Measurements from ENCODE around the gene SMCHD1. TPM values are rescaled to one million over a fixed set of nuclear protein-coding genes. Genes with fewer than 3 reads are reported as not detected.

SMCHD1 gene
- total RNA-seq, 1 experiment from 2014 or later = 57.4 TPM

DNA sequence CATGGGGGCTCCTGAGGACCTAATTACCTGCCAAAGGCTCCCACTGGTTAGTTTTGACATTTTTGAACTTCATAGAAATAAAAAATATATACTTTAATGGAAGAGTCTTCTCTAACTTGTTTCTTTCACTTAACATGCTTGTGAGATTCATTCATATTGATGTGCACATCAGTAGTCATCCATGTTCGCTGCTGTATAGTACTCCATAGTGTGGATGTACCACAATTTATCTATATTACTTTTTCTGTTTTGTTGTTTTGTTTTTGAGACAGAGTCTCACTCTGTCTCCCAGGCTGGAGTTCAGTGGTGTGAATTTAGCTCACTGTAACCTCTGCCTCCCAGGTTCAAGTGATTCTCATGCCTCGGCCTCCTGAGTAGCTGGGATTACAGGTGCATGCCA is 168.4 kb downstream of the SMCHD1 start:
- intact Hi-C loops (cut with micrococcal nuclease; ENCODE audit: unreplicated experiment) = no loop called here
- Histone ChIP-seq H3K36me3 (ENCODE audit: control insufficient read depth, insufficient read depth, low read length) (no peaks in the 10 kb centered on the region), H3K27me3 (replicated peaks; ENCODE audit: control insufficient read depth, insufficient read depth, low read length) (no peaks in the 10 kb centered on the region), H3K4me3 (ENCODE audit: low read depth, low read length) (no peak overlapping the region), H3K4me1 (peaks cover 20% of the 10 kb centered on the region), H3K9me3 (peaks cover 12% of the 10 kb centered on the region)
- no TSS peak for BruUV-seq (replicated peaks)
- TF ChIP-seq, protein P1, sequence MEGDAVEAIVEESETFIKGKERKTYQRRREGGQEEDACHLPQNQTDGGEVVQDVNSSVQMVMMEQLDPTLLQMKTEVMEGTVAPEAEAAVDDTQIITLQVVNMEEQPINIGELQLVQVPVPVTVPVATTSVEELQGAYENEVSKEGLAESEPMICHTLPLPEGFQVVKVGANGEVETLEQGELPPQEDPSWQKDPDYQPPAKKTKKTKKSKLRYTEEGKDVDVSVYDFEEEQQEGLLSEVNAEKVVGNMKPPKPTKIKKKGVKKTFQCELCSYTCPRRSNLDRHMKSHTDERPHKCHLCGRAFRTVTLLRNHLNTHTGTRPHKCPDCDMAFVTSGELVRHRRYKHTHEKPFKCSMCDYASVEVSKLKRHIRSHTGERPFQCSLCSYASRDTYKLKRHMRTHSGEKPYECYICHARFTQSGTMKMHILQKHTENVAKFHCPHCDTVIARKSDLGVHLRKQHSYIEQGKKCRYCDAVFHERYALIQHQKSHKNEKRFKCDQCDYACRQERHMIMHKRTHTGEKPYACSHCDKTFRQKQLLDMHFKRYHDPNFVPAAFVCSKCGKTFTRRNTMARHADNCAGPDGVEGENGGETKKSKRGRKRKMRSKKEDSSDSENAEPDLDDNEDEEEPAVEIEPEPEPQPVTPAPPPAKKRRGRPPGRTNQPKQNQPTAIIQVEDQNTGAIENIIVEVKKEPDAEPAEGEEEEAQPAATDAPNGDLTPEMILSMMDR (IDR thresholded peaks at IDR 0.05; ENCODE audit: insufficient read depth in 1 of 2, low read depth in 1 of 2, low read length in 1 of 2, severe bottlenecking in 1 of 2, unreplicated experiment in 1 of 2) = no peak
- no peak overlapping the region for H3K27ac Mint-ChIP-seq (ENCODE audit: unreplicated experiment)
- peaks cover 15% of the 10 kb centered on the region for H3K36me3 Mint-ChIP-seq (ENCODE audit: insufficient read depth, unreplicated experiment)
- DNase-seq = no peak
- H3K27me3 Mint-ChIP-seq (ENCODE audit: insufficient read depth, unreplicated experiment) = no peaks in the 10 kb centered on the region
- peaks cover 20% of the 10 kb centered on the region for H3K4me1 Mint-ChIP-seq (ENCODE audit: low read depth, unreplicated experiment)
- POLR2A ChIA-PET = no interaction called here
- H3K4me3 Mint-ChIP-seq (ENCODE audit: unreplicated experiment) = no peak overlapping the region
- H3K9me3 Mint-ChIP-seq (ENCODE audit: unreplicated experiment) = peaks cover 11% of the 10 kb centered on the region
- CTCF ChIA-PET = no interaction called here

DNA sequence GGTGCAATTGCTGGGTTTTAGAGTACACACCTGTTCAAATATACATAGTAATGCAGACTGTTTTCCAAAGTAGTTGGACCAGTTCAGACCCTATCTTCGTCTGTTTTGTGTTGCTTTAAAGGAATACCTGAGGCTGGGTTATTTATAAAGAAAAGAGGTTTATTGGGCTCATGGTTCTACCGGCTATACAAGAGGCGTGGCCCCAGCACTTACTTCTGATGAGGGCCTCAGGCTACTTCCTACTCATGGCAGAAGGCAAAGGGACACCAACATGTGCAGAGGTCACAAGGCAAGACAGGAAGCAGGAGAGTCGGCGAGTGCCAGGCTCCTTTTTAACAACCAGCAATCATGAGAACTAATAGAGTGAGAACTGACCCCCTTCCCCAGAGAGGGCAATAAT is 169.3 kb downstream of the SMCHD1 start:
- peaks cover 12% of the 10 kb centered on the region for H3K9me3 ChIP-seq
- H3K36me3 ChIP-seq (ENCODE audit: control insufficient read depth, insufficient read depth, low read length) = no peaks in the 10 kb centered on the region
- POLR2A ChIA-PET = no interaction called here
- CTCF ChIA-PET = no interaction called here
- H3K27me3 ChIP-seq (replicated peaks; ENCODE audit: control insufficient read depth, insufficient read depth, low read length) = no peaks in the 10 kb centered on the region
- BruUV-seq (replicated peaks) = no TSS peak
- H3K4me3 ChIP-seq (ENCODE audit: low read depth, low read length) = no peak overlapping the region
- peaks cover 15% of the 10 kb centered on the region for H3K36me3 Mint-ChIP-seq (ENCODE audit: insufficient read depth, unreplicated experiment)
- DNase-seq = peak; percentile 48 to 51
- H3K4me1 ChIP-seq = peaks cover 20% of the 10 kb centered on the region
- no peaks in the 10 kb centered on the region for H3K27me3 Mint-ChIP-seq (ENCODE audit: insufficient read depth, unreplicated experiment)
- peaks cover 11% of the 10 kb centered on the region for H3K9me3 Mint-ChIP-seq (ENCODE audit: unreplicated experiment)
- peaks cover 20% of the 10 kb centered on the region for H3K4me1 Mint-ChIP-seq (ENCODE audit: low read depth, unreplicated experiment)
- intact Hi-C loops (cut with micrococcal nuclease; ENCODE audit: unreplicated experiment) = no loop called here
- TF ChIP-seq, protein P1 (IDR thresholded peaks at IDR 0.05; ENCODE audit: insufficient read depth in 1 of 2, low read depth in 1 of 2, low read length in 1 of 2, severe bottlenecking in 1 of 2, unreplicated experiment in 1 of 2) = no peak
- peak overlapping the region; percentile 91 for H3K27ac Mint-ChIP-seq (ENCODE audit: unreplicated experiment)
- H3K4me3 Mint-ChIP-seq (ENCODE audit: unreplicated experiment) = peak overlapping the region; percentile 58

DNA sequence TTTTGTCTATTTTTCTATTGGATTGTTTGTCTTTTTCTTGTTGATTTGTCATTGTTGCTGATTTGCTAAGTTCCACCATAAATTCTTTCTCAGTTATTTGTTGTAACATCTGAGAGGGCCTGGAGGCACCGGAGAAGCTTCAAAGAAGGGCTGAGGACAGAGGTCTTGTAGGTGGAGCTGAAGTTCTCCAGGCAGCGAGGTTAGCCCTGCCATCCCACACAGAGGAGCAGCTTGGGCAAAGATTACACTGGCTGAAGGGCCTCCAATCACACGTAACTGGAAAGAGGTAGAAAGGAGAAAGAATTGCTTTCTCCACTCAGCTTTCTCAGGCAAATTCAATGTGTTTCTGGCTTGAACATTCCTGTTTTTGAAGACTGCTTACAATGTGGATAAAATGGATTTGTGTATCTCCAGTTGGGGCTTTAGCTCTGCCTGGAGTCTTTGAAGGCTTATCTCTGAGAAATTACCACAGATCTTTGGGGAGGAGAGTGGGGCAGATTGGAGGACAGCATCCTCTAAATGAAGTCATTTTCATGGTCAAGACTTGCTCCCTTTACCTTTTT is 170.2 kb downstream of the SMCHD1 start:
- no peak overlapping the region for H3K4me3 ChIP-seq (ENCODE audit: low read depth, low read length)
- peak overlapping the region; percentile 91 for H3K27ac Mint-ChIP-seq (ENCODE audit: unreplicated experiment)
- TSS peak; percentile 65 for BruUV-seq (replicated peaks)
- H3K9me3 ChIP-seq = peaks cover 12% of the 10 kb centered on the region
- peak overlapping the region; percentile 58 for H3K4me3 Mint-ChIP-seq (ENCODE audit: unreplicated experiment)
- peak; percentile 83 to 84 for DNase-seq
- H3K4me1 ChIP-seq = peaks cover 20% of the 10 kb centered on the region
- TF ChIP-seq, protein P1 (IDR thresholded peaks at IDR 0.05; ENCODE audit: insufficient read depth in 1 of 2, low read depth in 1 of 2, low read length in 1 of 2, severe bottlenecking in 1 of 2, unreplicated experiment in 1 of 2) = no peak
- H3K36me3 ChIP-seq (ENCODE audit: control insufficient read depth, insufficient read depth, low read length) = no peaks in the 10 kb centered on the region
- H3K27me3 ChIP-seq (replicated peaks; ENCODE audit: control insufficient read depth, insufficient read depth, low read length) = no peaks in the 10 kb centered on the region
- H3K9me3 Mint-ChIP-seq (ENCODE audit: unreplicated experiment) = peaks cover 11% of the 10 kb centered on the region
- POLR2A ChIA-PET = interaction anchor here (0.6 to 1.0 kb wide), 5 partner anchors 21 to 107 kb away, joined by 3 to 6 read pairs (median 4); partner anchors contain the start of gene EMILIN2
- CTCF ChIA-PET = interaction anchor here (0.5 to 1.2 kb wide), 3 partner anchors 24 to 160 kb away, joined by 4 to 5 read pairs (median 4); no protein-coding TSS in a partner anchor
- H3K36me3 Mint-ChIP-seq (ENCODE audit: insufficient read depth, unreplicated experiment) = peaks cover 15% of the 10 kb centered on the region
- no peaks in the 10 kb centered on the region for H3K27me3 Mint-ChIP-seq (ENCODE audit: insufficient read depth, unreplicated experiment)
- intact Hi-C loops (cut with micrococcal nuclease; ENCODE audit: unreplicated experiment) = loop anchor here (1.0 kb wide), 3 partner anchors 21 to 59 kb away; no protein-coding TSS in a partner anchor
- H3K4me1 Mint-ChIP-seq (ENCODE audit: low read depth, unreplicated experiment) = peaks cover 20% of the 10 kb centered on the region

Measured in Caco-2 (cell line).